Activated CD8-positive, alpha-beta memory T cell treated with anti-CD3 and anti-CD28 coated beads, Interleukin-2, amount 10 ng/mL, durations not matched to agents 7 days and 5 days (primary cell): ENCODE measurements around the gene BCL2L11. TPM values are rescaled to one million over a fixed set of nuclear protein-coding genes. Genes with fewer than 3 reads are reported as not detected.

ENCODE experiments used
- ATAC-seq: fragments of 150-1000 bp; cut with Tn5 transposase; one replicate; pipeline ENCODE4 v1.10.0; 2021; ENCODE audit warnings: moderate library complexity
- CTCF ChIA-PET: fragments of 350-600 bp; sonication (Branson Sonifier 250); formaldehyde crosslinking; loops from one replicate; lab custom pipeline; 2021; ENCODE audit warnings: antibody characterized with exemption; lab: Charles Lee
- DNase-seq: peaks from one replicate; pipeline ENCODE4 v3.0.0-alpha.2; 2020
- H3K27ac Mint-ChIP-seq: one replicate; pipeline ENCODE4 v1.8.0; 2021; ENCODE audit warnings: mild to moderate bottlenecking, mixed read lengths
- H3K27me3 Mint-ChIP-seq: one replicate; pipeline ENCODE4 v1.8.0; 2021; ENCODE audit warnings: mixed read lengths
- H3K36me3 Mint-ChIP-seq: one replicate; pipeline ENCODE4 v1.8.0; 2021; ENCODE audit warnings: mild to moderate bottlenecking, mixed read lengths
- H3K4me1 Mint-ChIP-seq: one replicate; pipeline ENCODE4 v1.8.0; 2021; ENCODE audit warnings: mixed read lengths
- H3K4me3 Mint-ChIP-seq: one replicate; pipeline ENCODE4 v1.8.0; 2021; ENCODE audit warnings: mild to moderate bottlenecking, moderate library complexity, mixed read lengths
- H3K9me3 Mint-ChIP-seq: one replicate; pipeline ENCODE4 v1.8.0; 2022; ENCODE audit warnings: low read depth, mixed read lengths
- total RNA-seq, 2 experiments: library from RNA; stranded (reverse); gene quantifications; one replicate each; pipeline ENCODE4 v1.2.3, GENCODE V29; 2021

The BCL2L11 gene
- total RNA-seq, 2 experiments from 2014 or later, result 11.9 to 46.8 TPM

GRCh38 chr2:111157071-111157661 lies 36.5 kb downstream of the BCL2L11 start:
- H3K9me3 Mint-ChIP-seq, result no peaks in the 10 kb centered on the region
- DNase-seq (peak; percentile 27), ATAC-seq (no peak)
- H3K4me3 Mint-ChIP-seq, result no peak overlapping the region
- peaks cover 4% of the 10 kb centered on the region for H3K4me1 Mint-ChIP-seq
- peaks cover 11% of the 10 kb centered on the region for H3K36me3 Mint-ChIP-seq
- peaks cover 5% of the 10 kb centered on the region for H3K27me3 Mint-ChIP-seq
- CTCF ChIA-PET, result no interaction called here
- H3K27ac Mint-ChIP-seq, result no peak overlapping the region

GRCh38 chr2:111157798-111158197 lies 37.1 kb downstream of the BCL2L11 start:
- no peak overlapping the region for H3K4me3 Mint-ChIP-seq
- ATAC-seq, result no peak
- peaks cover 9% of the 10 kb centered on the region for H3K4me1 Mint-ChIP-seq
- peak; percentile 36 for DNase-seq
- CTCF ChIA-PET, result no interaction called here
- H3K9me3 Mint-ChIP-seq, result no peaks in the 10 kb centered on the region
- peaks cover 7% of the 10 kb centered on the region for H3K27me3 Mint-ChIP-seq
- peaks cover 9% of the 10 kb centered on the region for H3K36me3 Mint-ChIP-seq
- no peak overlapping the region for H3K27ac Mint-ChIP-seq

DNA sequence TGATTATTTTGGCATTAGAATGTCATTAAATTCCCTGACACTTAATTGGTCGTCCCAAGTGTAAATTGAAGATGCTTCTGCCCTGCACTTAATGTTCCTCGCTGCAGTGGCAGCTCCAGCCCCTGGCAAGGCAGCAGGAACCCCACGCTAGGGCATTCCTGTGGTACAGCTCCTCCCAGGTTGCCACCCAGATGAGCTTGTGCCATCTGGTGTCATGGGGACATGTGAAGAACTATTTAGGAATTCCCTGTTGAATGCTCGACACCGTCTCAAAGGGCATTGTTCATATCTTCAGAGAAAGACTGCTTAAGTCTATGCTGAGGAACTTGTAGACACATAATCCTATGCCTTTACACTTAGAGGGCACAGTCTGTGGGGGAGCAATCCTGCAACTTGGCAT lies 38.9 kb downstream of the BCL2L11 start:
- Mint-ChIP-seq H3K27me3 (peaks cover 13% of the 10 kb centered on the region), H3K27ac (no peak overlapping the region), H3K36me3 (peaks cover 8% of the 10 kb centered on the region), H3K4me3 (no peak overlapping the region), H3K4me1 (peaks cover 14% of the 10 kb centered on the region), H3K9me3 (no peaks in the 10 kb centered on the region)
- CTCF ChIA-PET, result no interaction called here
- peak; percentile 8 for DNase-seq
- ATAC-seq, result no peak

GRCh38 chr2:111160758-111161157 lies 40.0 kb downstream of the BCL2L11 start:
- H3K27ac Mint-ChIP-seq, result no peak overlapping the region
- H3K9me3 Mint-ChIP-seq, result no peaks in the 10 kb centered on the region
- CTCF ChIA-PET, result no interaction called here
- H3K36me3 Mint-ChIP-seq, result peaks cover 14% of the 10 kb centered on the region
- no peak overlapping the region for H3K4me3 Mint-ChIP-seq
- H3K27me3 Mint-ChIP-seq, result peaks cover 13% of the 10 kb centered on the region
- peak; percentile 21 for DNase-seq
- no peak for ATAC-seq
- H3K4me1 Mint-ChIP-seq, result peaks cover 14% of the 10 kb centered on the region

DNA sequence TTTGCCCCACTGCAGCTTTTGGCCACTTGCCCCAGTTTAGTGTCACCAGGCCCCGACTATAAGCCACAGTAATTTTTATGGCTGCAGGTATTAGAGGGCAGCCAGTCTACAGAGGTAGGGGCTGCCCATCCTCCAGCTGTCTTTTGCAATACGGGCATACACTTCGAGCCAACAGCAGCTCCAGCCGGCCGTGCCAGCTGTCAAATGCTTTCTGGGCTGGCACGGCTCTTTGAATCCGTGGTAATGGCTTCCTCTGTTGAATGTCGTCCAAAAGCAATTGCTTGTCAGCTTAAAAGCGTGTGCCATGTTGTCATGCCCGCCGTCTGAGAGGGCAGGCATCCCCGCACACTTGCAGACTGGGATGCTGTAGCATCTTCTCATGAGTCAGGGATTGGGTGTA lies 41.3 kb downstream of the BCL2L11 start:
- peaks cover 14% of the 10 kb centered on the region for H3K4me1 Mint-ChIP-seq

GRCh38 chr2:111162718-111163331 lies 42.1 kb downstream of the BCL2L11 start:
- Mint-ChIP-seq H3K4me3 (no peak overlapping the region), H3K27me3 (peaks cover 13% of the 10 kb centered on the region), H3K36me3 (peaks cover 14% of the 10 kb centered on the region), H3K27ac (no peak overlapping the region), H3K9me3 (no peaks in the 10 kb centered on the region), H3K4me1 (peaks cover 22% of the 10 kb centered on the region)
- ATAC-seq, result no peak
- DNase-seq, result no peak
- CTCF ChIA-PET, result interaction anchor here (0.6 to 1.9 kb wide), 2 partner anchors 16 to 19 kb away, joined by 3 to 5 read pairs; no protein-coding TSS in a partner anchor

More for the DNA sequence above, 41.3 kb downstream of the BCL2L11 start:
- no peak overlapping the region for H3K27ac Mint-ChIP-seq
- H3K9me3 Mint-ChIP-seq, result no peaks in the 10 kb centered on the region
- ATAC-seq (no peak), DNase-seq (peak; percentile 15)
- H3K36me3 Mint-ChIP-seq, result peaks cover 14% of the 10 kb centered on the region
- peaks cover 13% of the 10 kb centered on the region for H3K27me3 Mint-ChIP-seq
- H3K4me3 Mint-ChIP-seq, result no peak overlapping the region
- CTCF ChIA-PET, result interaction anchor here (1.9 kb wide), 1 partner anchor 18 kb away, joined by 5 read pairs; no protein-coding TSS in a partner anchor

GRCh38 chr2:111164078-111164477 lies 43.4 kb downstream of the BCL2L11 start:
- DNase-seq, result peak; percentile 27
- CTCF ChIA-PET, result no interaction called here
- peaks cover 11% of the 10 kb centered on the region for H3K36me3 Mint-ChIP-seq
- H3K4me1 Mint-ChIP-seq, result peaks cover 33% of the 10 kb centered on the region
- H3K27ac Mint-ChIP-seq, result no peak overlapping the region
- no peaks in the 10 kb centered on the region for H3K9me3 Mint-ChIP-seq
- no peak for ATAC-seq
- no peak overlapping the region for H3K4me3 Mint-ChIP-seq
- H3K27me3 Mint-ChIP-seq, result peaks cover 17% of the 10 kb centered on the region

GRCh38 chr2:111165084-111165483 lies 44.4 kb downstream of the BCL2L11 start:
- no peak for ATAC-seq
- Mint-ChIP-seq H3K4me1 (peaks cover 33% of the 10 kb centered on the region), H3K36me3 (peaks cover 11% of the 10 kb centered on the region), H3K27me3 (peaks cover 26% of the 10 kb centered on the region), H3K27ac (no peak overlapping the region), H3K9me3 (no peaks in the 10 kb centered on the region), H3K4me3 (no peak overlapping the region)
- CTCF ChIA-PET, result no interaction called here
- no peak for DNase-seq

- CTCF ChIA-PET, result no interaction called here
- no peak overlapping the region for H3K27ac Mint-ChIP-seq
- ATAC-seq (no peak), DNase-seq (no peak)
- H3K4me1 Mint-ChIP-seq, result peaks cover 31% of the 10 kb centered on the region
- no peaks in the 10 kb centered on the region for H3K9me3 Mint-ChIP-seq
- H3K27me3 Mint-ChIP-seq, result peaks cover 31% of the 10 kb centered on the region
- H3K36me3 Mint-ChIP-seq, result peaks cover 10% of the 10 kb centered on the region
- no peak overlapping the region for H3K4me3 Mint-ChIP-seq
Measured at GRCh38 chr2:111166115-111166514, 45.4 kb downstream of the BCL2L11 start.

- no peak overlapping the region for H3K4me3 Mint-ChIP-seq
- peaks cover 37% of the 10 kb centered on the region for H3K27me3 Mint-ChIP-seq
- no peak overlapping the region for H3K27ac Mint-ChIP-seq
- DNase-seq (no peak), ATAC-seq (no peak)
- CTCF ChIA-PET, result no interaction called here
- no peaks in the 10 kb centered on the region for H3K9me3 Mint-ChIP-seq
- H3K4me1 Mint-ChIP-seq, result peaks cover 31% of the 10 kb centered on the region
- peaks cover 10% of the 10 kb centered on the region for H3K36me3 Mint-ChIP-seq
Measured at GRCh38 chr2:111167076-111167862, 46.6 kb downstream of the BCL2L11 start.

- ATAC-seq, result no peak
- peaks cover 10% of the 10 kb centered on the region for H3K36me3 Mint-ChIP-seq
- no peak overlapping the region for H3K4me3 Mint-ChIP-seq
- H3K4me1 Mint-ChIP-seq, result peaks cover 26% of the 10 kb centered on the region
- H3K27me3 Mint-ChIP-seq, result peaks cover 37% of the 10 kb centered on the region
- CTCF ChIA-PET, result no interaction called here
- H3K9me3 Mint-ChIP-seq, result no peaks in the 10 kb centered on the region
- H3K27ac Mint-ChIP-seq, result no peak overlapping the region
- DNase-seq, result no peak
Measured at GRCh38 chr2:111167863-111168162, 47.1 kb downstream of the BCL2L11 start.

GRCh38 chr2:111168528-111169239 lies 48.0 kb downstream of the BCL2L11 start:
- H3K27ac Mint-ChIP-seq, result no peak overlapping the region
- peaks cover 21% of the 10 kb centered on the region for H3K4me1 Mint-ChIP-seq
- ATAC-seq, result peak; percentile 96
- peaks cover 10% of the 10 kb centered on the region for H3K36me3 Mint-ChIP-seq
- H3K4me3 Mint-ChIP-seq, result no peak overlapping the region
- peaks cover 31% of the 10 kb centered on the region for H3K27me3 Mint-ChIP-seq
- no peaks in the 10 kb centered on the region for H3K9me3 Mint-ChIP-seq
- CTCF ChIA-PET, result no interaction called here
- DNase-seq, result peak; percentile 85

DNA sequence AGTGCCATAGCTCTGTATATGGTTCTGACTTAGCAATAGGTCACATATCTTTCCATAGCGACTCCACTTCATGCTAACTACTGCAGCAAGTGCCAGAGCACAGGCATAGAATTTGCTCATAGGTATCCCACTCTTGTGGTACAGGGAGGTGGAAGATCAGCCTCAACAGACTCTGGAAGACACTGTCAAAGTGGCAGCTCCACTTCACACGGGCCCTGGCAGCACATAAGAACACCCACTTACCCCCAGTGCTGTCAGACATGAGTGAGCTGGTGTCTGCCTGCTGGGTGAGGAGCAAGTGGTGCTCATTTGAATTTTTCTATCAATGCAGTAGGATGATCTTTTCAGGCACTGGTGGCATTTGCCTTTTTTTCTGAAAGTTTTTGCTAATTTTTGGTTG lies 48.6 kb downstream of the BCL2L11 start:
- H3K4me1 Mint-ChIP-seq, result peaks cover 21% of the 10 kb centered on the region
- peaks cover 6% of the 10 kb centered on the region for H3K36me3 Mint-ChIP-seq
- no peaks in the 10 kb centered on the region for H3K9me3 Mint-ChIP-seq
- no peak for DNase-seq
- CTCF ChIA-PET, result no interaction called here
- H3K4me3 Mint-ChIP-seq, result no peak overlapping the region
- no peak overlapping the region for H3K27ac Mint-ChIP-seq
- ATAC-seq, result no peak
- H3K27me3 Mint-ChIP-seq, result peaks cover 36% of the 10 kb centered on the region
